GM12878 (cell line): Measurements from ENCODE around the gene OR6B1. TPM values are rescaled to one million over a fixed set of nuclear protein-coding genes. Genes with fewer than 3 reads are reported as not detected.

Experiments used
- ATAC-seq: fragments of 200-7000 bp; cut with Tn5 transposase; 3 replicates; pipeline ENCODE4 v1.9.1; 2020; ENCODE audit warnings: mild to moderate bottlenecking, moderate library complexity
- BruUV-seq: library from RNA; stranded (reverse); fragments of 400-500 nt; replicated peaks from 2 replicates; lab custom pipeline; 2021; lab: Mats Ljungman, UMichigan
- CTCF ChIA-PET: fragments of 300-600 bp; sonication (Branson Sonifier 250); formaldehyde crosslinking; extraction: SDS; loops from one replicate; lab custom pipeline; 2021; ENCODE audit warnings: inconsistent platforms; lab: Yijun Ruan, JAX
- POLR2A ChIA-PET: fragments of 350-600 bp; formaldehyde crosslinking; extraction: SDS; loops from one replicate; lab custom pipeline; 2021; ENCODE audit warnings: inconsistent platforms; lab: Charles Lee
- RAD21 ChIA-PET: fragments of 300-600 bp; sonication (Branson Sonifier 250); formaldehyde crosslinking; loops from one replicate; lab custom pipeline; 2023; ENCODE audit warnings: antibody characterized with exemption; ENCODE audit not compliant: unreplicated experiment; lab: Charles Lee
- SMC1A ChIA-PET: fragments of 300-600 bp; sonication (Branson Sonifier 250); formaldehyde crosslinking; loops from one replicate; lab custom pipeline; 2023; ENCODE audit not compliant: unreplicated experiment, uncharacterized antibody; lab: Charles Lee
- DNase-seq: peaks from one replicate; pipeline ENCODE4 v3.0.0-alpha.2; 2011; ENCODE audit warnings: low read depth, low spot score
- FAIRE-seq: peaks from 3 replicates; lab custom pipeline; 2011; peaks lifted over from hg19 to GRCh38; lab: Jason Lieb, UNC
- H2AFZ ChIP-seq: 2 replicates; pipeline ENCODE4 v1.6.0; 2011; ENCODE audit warnings: low read depth, low read length, control low read depth; ENCODE audit not compliant: control insufficient read depth
- H3K27ac ChIP-seq: 2 replicates; pipeline ENCODE4 v1.5.1; 2011; ENCODE audit warnings: control low read depth; ENCODE audit not compliant: control insufficient read depth, insufficient read depth
- H3K27me3 ChIP-seq, 2 experiments: replicated peaks in 1 of 2; 2 replicates each; pipeline versions ENCODE4 v1.6.0 to v1.6.1; 2011; ENCODE audit warnings: low read length in 1 of 2; ENCODE audit not compliant: control insufficient read depth in 2 of 2, insufficient read depth in 2 of 2
- H3K36me3 ChIP-seq, 2 experiments: 2 replicates each; pipeline ENCODE4 v1.5.1; 2011; ENCODE audit warnings: low read length in 1 of 2; ENCODE audit not compliant: control insufficient read depth in 2 of 2, insufficient read depth in 2 of 2
- H3K4me1 ChIP-seq: 2 replicates; pipeline ENCODE4 v1.6.1; 2011; ENCODE audit warnings: mild to moderate bottlenecking, low read length, moderate library complexity, mixed read lengths; ENCODE audit not compliant: control insufficient read depth, insufficient read depth
- H3K4me2 ChIP-seq: 2 replicates; pipeline ENCODE4 v1.6.0; 2011; ENCODE audit warnings: control low read depth; ENCODE audit not compliant: control insufficient read depth, insufficient read depth
- H3K4me3 ChIP-seq: fragments of 200-600 bp; sonication (generic); 2 replicates; pipeline ENCODE4 v1.5.1; 2016
- H3K79me2 ChIP-seq: 2 replicates; pipeline ENCODE4 v1.6.0; 2011; ENCODE audit warnings: low read length; ENCODE audit not compliant: control insufficient read depth, insufficient read depth
- H3K9ac ChIP-seq: 2 replicates; pipeline ENCODE4 v1.8.0; 2011; ENCODE audit warnings: low read length, control low read depth, mixed read lengths; ENCODE audit not compliant: control insufficient read depth, insufficient read depth
- H3K9me3 ChIP-seq: replicated peaks from 3 replicates; pipeline ENCODE4 v1.5.1; 2011; ENCODE audit warnings: mild to moderate bottlenecking, low read length; ENCODE audit not compliant: control insufficient read depth, insufficient read depth
- H4K20me1 ChIP-seq: 2 replicates; pipeline ENCODE4 v1.6.0; 2011; ENCODE audit not compliant: control insufficient read depth, insufficient read depth
- ASH2L ChIP-seq: fragments of 300-600, 200-600 bp; sonication (generic); IDR thresholded peaks from 2 replicates; pipeline ENCODE4 v1.6.1; 2017; ENCODE audit warnings: low read depth, mild to moderate bottlenecking, borderline replicate concordance
- BCLAF1 ChIP-seq: fragments of 450-650 bp; IDR thresholded peaks from 2 replicates; pipeline ENCODE4 v1.6.1; 2017; ENCODE audit warnings: antibody characterized with exemption, mild to moderate bottlenecking, moderate library complexity
- GABPA ChIP-seq: IDR thresholded peaks from 2 replicates; pipeline ENCODE4 v1.6.1; 2014; ENCODE audit warnings: antibody characterized with exemption, low read depth, mild to moderate bottlenecking, inconsistent platforms
- HCFC1 ChIP-seq: fragments of 150-350 bp; IDR thresholded peaks from 2 replicates; pipeline ENCODE4 v1.6.1; 2014; ENCODE audit warnings: low read length
- IRF5 ChIP-seq: fragments of 450-650 bp; IDR thresholded peaks from 2 replicates; pipeline ENCODE4 v1.6.1; 2017; ENCODE audit warnings: borderline replicate concordance
- JUND ChIP-seq: IDR thresholded peaks from 2 replicates; pipeline ENCODE4 v1.6.1; 2012; ENCODE audit warnings: low read depth, mild to moderate bottlenecking, low read length, improper control_type of control experiment, moderate library complexity
- PBX3 ChIP-seq: IDR thresholded peaks from 2 replicates; pipeline ENCODE4 v1.6.1; 2011; ENCODE audit warnings: mild to moderate bottlenecking, low read depth, low read length, moderate library complexity; ENCODE audit not compliant: insufficient replicate concordance
- POLR2AphosphoS5 ChIP-seq: IDR thresholded peaks from 2 replicates; pipeline ENCODE4 v1.6.1; 2011; ENCODE audit warnings: mild to moderate bottlenecking, low read length, inconsistent platforms
- SIX5 ChIP-seq: IDR thresholded peaks from 2 replicates; pipeline ENCODE4 v1.6.1; 2011; ENCODE audit warnings: mild to moderate bottlenecking, low read depth, low read length, moderate library complexity; ENCODE audit not compliant: severe bottlenecking
- SRF ChIP-seq, 2 experiments: IDR thresholded peaks; 2 replicates each; pipeline ENCODE4 v1.6.1; 2011; ENCODE audit warnings: low read depth in 2 of 2, low read length in 2 of 2, mild to moderate bottlenecking in 1 of 2, moderate library complexity in 1 of 2
- ZBTB4 ChIP-seq: fragments of 450-650 bp; formaldehyde crosslinking; IDR thresholded peaks from 2 replicates; pipeline ENCODE4 v1.4.0; 2022; ENCODE audit warnings: mild to moderate bottlenecking, moderate library complexity
- ZNF207 ChIP-seq: fragments of 450-650 bp; IDR thresholded peaks from 2 replicates; pipeline ENCODE4 v1.6.1; 2014; ENCODE audit warnings: antibody characterized with exemption, mild to moderate bottlenecking, borderline replicate concordance
- ZNF384 ChIP-seq: IDR thresholded peaks from 2 replicates; pipeline ENCODE4 v1.6.1; 2012; ENCODE audit warnings: low read depth, mild to moderate bottlenecking, low read length, improper control_type of control experiment, borderline replicate concordance
- WGBS: methylation state at CpG from one replicate; pipeline ENCODE4 v1.1.6; 2016; ENCODE audit warnings: low lambda C conversion rate; ENCODE audit not compliant: insufficient replicate concordance, insufficient coverage; ENCODE audit errors: missing lambda C conversion rate; 5-methylcytosine and 5-hydroxymethylcytosine counted together
- in situ Hi-C: fragments of 300-500 bp; cut with MboI; formaldehyde crosslinking; loops from 9 replicates; pipeline ENCODE4 v1.14.3; 2018; ENCODE audit warnings: mixed read lengths
- intact Hi-C: fragments of 100-400 bp; cut with micrococcal nuclease; formaldehyde crosslinking; loops from one replicate; pipeline ENCODE4 v1.14.2; 2022; ENCODE audit not compliant: unreplicated experiment
- polyA plus RNA-seq, 11 experiments: library from polyadenylated mRNA; depleted of rRNA in 4 of 11; unstranded in 6 of 11; stranded (reverse) in 5 of 11; fragments of >200 nt; fragmentation: Nextera tagmentation in 4 of 11; fragmentation: Illumina TruSeq in 1 of 11; extraction: Ambion mirVana in 4 of 11; extraction: Trizol in 1 of 11; gene quantifications; 1 replicate in 1 of 11; 2 replicates in 10 of 11; pipeline versions ENCODE4 v1.2.1 to v1.2.3, GENCODE V29; 2011 to 2016; ENCODE audit warnings: inconsistent platforms in 2 of 11, missing spikeins in 2 of 11, low read depth in 1 of 11
- total RNA-seq, 4 experiments: library from RNA; depleted of rRNA in 3 of 4; stranded (reverse); fragments of >200 nt in 3 of 4; fragmentation: Illumina TruSeq in 1 of 4; extraction: Trizol in 1 of 4; gene quantifications; 2 replicates each; pipeline versions ENCODE4 v1.2.1 to v1.2.3, GENCODE V29; 2013 to 2021
- TF ChIP-seq, protein P1 (sequence below): fragments of 450-650 bp; IDR thresholded peaks from 2 replicates; pipeline ENCODE4 v1.6.1; 2016; ENCODE audit warnings: mild to moderate bottlenecking

Gene OR6B1
- total and polyA plus RNA-seq, 10 of the 15 experiments (the other 5 are each of a cell fraction or from before 2014, with no cell fraction given) = not detected

DNA sequence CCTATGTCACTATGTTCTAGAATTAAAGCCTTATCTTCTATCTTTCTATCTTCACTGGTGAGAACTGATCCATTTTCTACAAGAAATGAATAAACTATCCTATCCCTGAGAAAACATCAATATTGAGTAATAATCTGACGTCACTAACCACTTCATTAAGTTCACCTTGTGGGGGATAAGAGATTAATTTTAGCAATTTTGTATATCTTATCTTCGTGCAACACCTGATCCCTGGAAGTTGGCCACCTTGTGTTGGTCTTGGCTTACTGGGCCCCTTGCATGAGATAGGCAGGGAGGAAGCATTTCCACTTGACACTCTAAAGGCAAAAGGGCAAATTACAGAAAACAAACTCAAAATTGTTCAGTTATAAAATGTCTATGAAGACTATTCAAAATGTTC is 20.1 kb upstream of the OR6B1 start:
- in situ Hi-C loops = no loop called here
- intact Hi-C loops = no loop called here
- H3K4me2 ChIP-seq = no peak overlapping the region
- ChIA-PET POLR2A (no interaction called here), SMC1A (no interaction called here), CTCF (interaction anchor here (0.6 kb wide), 1 partner anchor 59 kb away, joined by 3 read pairs; no protein-coding TSS in a partner anchor), RAD21 (no interaction called here)
- TF ChIP-seq ZNF384 = no peak
- no peak for TF ChIP-seq SIX5
- no peak for TF ChIP-seq BCLAF1
- no peak for TF ChIP-seq ZNF207
- TF ChIP-seq, protein P1, sequence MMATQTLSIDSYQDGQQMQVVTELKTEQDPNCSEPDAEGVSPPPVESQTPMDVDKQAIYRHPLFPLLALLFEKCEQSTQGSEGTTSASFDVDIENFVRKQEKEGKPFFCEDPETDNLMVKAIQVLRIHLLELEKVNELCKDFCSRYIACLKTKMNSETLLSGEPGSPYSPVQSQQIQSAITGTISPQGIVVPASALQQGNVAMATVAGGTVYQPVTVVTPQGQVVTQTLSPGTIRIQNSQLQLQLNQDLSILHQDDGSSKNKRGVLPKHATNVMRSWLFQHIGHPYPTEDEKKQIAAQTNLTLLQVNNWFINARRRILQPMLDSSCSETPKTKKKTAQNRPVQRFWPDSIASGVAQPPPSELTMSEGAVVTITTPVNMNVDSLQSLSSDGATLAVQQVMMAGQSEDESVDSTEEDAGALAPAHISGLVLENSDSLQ = no peak
- no peak for TF ChIP-seq JUND
- TF ChIP-seq HCFC1 = no peak
- TF ChIP-seq ASH2L = no peak
- no peak for TF ChIP-seq POLR2AphosphoS5
- TF ChIP-seq GABPA = no peak
- TF ChIP-seq SRF (IDR thresholded peaks at IDR 0.05; ENCODE audit: low read depth in 2 of 2, low read length in 2 of 2) = no peak
- TF ChIP-seq ZBTB4 (CRISPR knock-in tag) = no peak
- no peak for TF ChIP-seq IRF5
- no peak for TF ChIP-seq PBX3
- FAIRE-seq = no peak
- no peaks in the 10 kb centered on the region for H3K4me1 ChIP-seq
- ATAC-seq = no peak
- H3K36me3 ChIP-seq = no peaks in the 10 kb centered on the region
- H2AFZ ChIP-seq = no peak overlapping the region
- no peak overlapping the region for H3K9ac ChIP-seq
- DNase-seq = no peak
- H3K9me3 ChIP-seq = no peaks in the 10 kb centered on the region; the same call in 2 of the 3 replicates
- 7% methylated on average over 2 of the region's 2 CpGs for WGBS
- H4K20me1 ChIP-seq = no peaks in the 10 kb centered on the region
- no peak overlapping the region for H3K4me3 ChIP-seq
- no TSS peak for BruUV-seq
- H3K27ac ChIP-seq = no peak overlapping the region
- H3K27me3 ChIP-seq = no peaks in the 10 kb centered on the region
- H3K79me2 ChIP-seq = no peaks in the 10 kb centered on the region
